Tibial nerve (tissue), 4 donors: ENCODE results near the gene BBS12. TPM values are rescaled to one million over a fixed set of nuclear protein-coding genes. Genes with fewer than 3 reads are reported as not detected.

Experiments used
- DNase-seq, 2 donors: peaks; one replicate each; pipeline ENCODE4 v3.0.0-alpha.2; 2019; ENCODE audit warnings: low spot score in 2 of 2
- H3K27ac ChIP-seq, 4 donors: fragments of 200-600 bp; sonication (generic) in 3 of 4; one replicate each; pipeline ENCODE4 v1.5.1; 2017 to 2019; ENCODE audit warnings: mild to moderate bottlenecking in 1 of 4
- H3K27me3 ChIP-seq, 2 donors: fragments of 200-600 bp; sonication (generic) in 1 of 2; one replicate each; pipeline versions ENCODE4 v1.5.1 to v1.6.0; 2017 to 2019
- H3K36me3 ChIP-seq, 3 donors: fragments of 200-600 bp; sonication (generic); one replicate each; pipeline ENCODE4 v1.5.1; 2018 to 2019
- H3K4me1 ChIP-seq, 4 donors: fragments of 200-600 bp; sonication (generic) in 3 of 4; one replicate each; pipeline ENCODE4 v1.5.1; 2017 to 2019
- H3K4me3 ChIP-seq, 4 donors: fragments of 200-600 bp; sonication (generic) in 3 of 4; one replicate each; pipeline ENCODE4 v1.5.1; 2017 to 2019; ENCODE audit warnings: mild to moderate bottlenecking in 1 of 4, moderate library complexity in 1 of 4
- H3K9me3 ChIP-seq, 4 donors: fragments of 200-600 bp; sonication (generic) in 3 of 4; one replicate each; pipeline ENCODE4 v1.5.1; 2017 to 2019
- CTCF ChIP-seq, 5 experiments: fragments of 200-600 bp in 3 of 5; fragments of 450-650 bp in 2 of 5; sonication (generic) in 3 of 5; IDR thresholded peaks; one replicate each; pipeline ENCODE4 v1.5.1; 2016 to 2019; ENCODE audit warnings: antibody characterized with exemption in 5 of 5, mild to moderate bottlenecking in 3 of 5, moderate library complexity in 2 of 5
- EP300 ChIP-seq, 2 donors: sonication (generic); formaldehyde crosslinking; IDR thresholded peaks; one replicate each; pipeline ENCODE4 v1.6.1; 2017; ENCODE audit warnings: antibody characterized with exemption in 2 of 2, mild to moderate bottlenecking in 1 of 2
- POLR2A ChIP-seq, 2 donors: fragments of 450-650 bp; IDR thresholded peaks; one replicate each; pipeline ENCODE4 v1.6.1; 2017; ENCODE audit warnings: antibody characterized with exemption in 2 of 2, mild to moderate bottlenecking in 2 of 2, moderate library complexity in 2 of 2
- WGBS, 2 donors: methylation state at CpG; one replicate each; pipeline ENCODE4 v1.1.5; 2018; 5-methylcytosine and 5-hydroxymethylcytosine counted together
- total RNA-seq, 4 donors: library from RNA; depleted of rRNA; stranded (reverse); fragments of >200 nt; gene quantifications; one replicate each; pipeline ENCODE4 v1.1.0, GENCODE V29; 2016

Gene BBS12
- total RNA-seq, 4 donors from 2014 or later = 2.9 to 6.7 (median 5.3) TPM

- Histone ChIP-seq H3K27ac (no peak overlapping the region), H3K4me1 (peaks cover 0 to 9% (median 0%) of the 10 kb centered on the region in 4 donors), H3K27me3 (no peaks in the 10 kb centered on the region), H3K4me3 (no peak overlapping the region), H3K36me3 (no peaks in the 10 kb centered on the region), H3K9me3 (no peaks in the 10 kb centered on the region)
- no peak for DNase-seq
- WGBS, 2 donors = 93 to 95% methylated on average over 4 of the region's 4 CpGs
- TF ChIP-seq EP300 (IDR thresholded peaks at IDR 0.05) (no peak), CTCF (IDR thresholded peaks at IDR 0.05) (no peak), POLR2A (IDR thresholded peaks at IDR 0.05) (no peak)
Observed at GRCh38 chr4:122712782-122713181, 19.7 kb upstream of the BBS12 start.

DNA sequence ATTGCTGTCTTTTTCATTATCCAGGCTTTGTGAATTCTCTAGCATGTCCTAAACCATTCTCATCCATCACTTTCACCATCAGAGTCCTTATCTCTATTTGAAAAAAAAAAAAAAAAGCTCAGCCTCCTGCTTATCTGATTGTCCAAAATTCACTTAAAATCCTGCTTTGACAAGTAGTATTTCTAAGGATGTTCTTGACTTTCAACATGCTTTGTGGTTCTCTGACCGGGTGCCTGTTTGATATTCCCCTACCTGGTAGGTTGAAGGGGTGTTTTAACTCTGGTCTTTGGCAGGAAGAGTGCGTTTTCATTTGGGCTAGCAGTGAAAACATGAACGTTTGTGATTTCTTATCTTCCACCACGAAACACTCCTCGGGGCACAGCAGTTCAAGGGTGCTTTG is 17.3 kb upstream of the BBS12 start:
- Histone ChIP-seq H3K36me3 (no peaks in the 10 kb centered on the region), H3K4me1 (peaks cover 0 to 8% (median 0%) of the 10 kb centered on the region in 4 donors), H3K9me3 (no peaks in the 10 kb centered on the region), H3K27me3 (no peaks in the 10 kb centered on the region), H3K27ac (no peak overlapping the region), H3K4me3 (no peak overlapping the region)
- no peak for DNase-seq
- 47 to 50% methylated on average over 5 of the region's 5 CpGs for WGBS, 2 donors
- TF ChIP-seq CTCF (IDR thresholded peaks at IDR 0.05) (no peak), POLR2A (IDR thresholded peaks at IDR 0.05) (no peak), EP300 (IDR thresholded peaks at IDR 0.05) (no peak)

GRCh38 chr4:122716825-122717448 is 15.6 kb upstream of the BBS12 start:
- H3K9me3 ChIP-seq = no peaks in the 10 kb centered on the region
- no peak overlapping the region for H3K27ac ChIP-seq
- no peaks in the 10 kb centered on the region for H3K36me3 ChIP-seq
- no peaks in the 10 kb centered on the region for H3K27me3 ChIP-seq
- no peaks in the 10 kb centered on the region for H3K4me1 ChIP-seq
- TF ChIP-seq CTCF (IDR thresholded peaks at IDR 0.05) (peak; percentile 45 to 77 (median 59)), POLR2A (IDR thresholded peaks at IDR 0.05) (no peak)
- DNase-seq = peak; percentile 35 to 77
- WGBS, 2 donors = 33 to 36% methylated on average over 4 of the region's 4 CpGs
- H3K4me3 ChIP-seq = no peak overlapping the region

DNA sequence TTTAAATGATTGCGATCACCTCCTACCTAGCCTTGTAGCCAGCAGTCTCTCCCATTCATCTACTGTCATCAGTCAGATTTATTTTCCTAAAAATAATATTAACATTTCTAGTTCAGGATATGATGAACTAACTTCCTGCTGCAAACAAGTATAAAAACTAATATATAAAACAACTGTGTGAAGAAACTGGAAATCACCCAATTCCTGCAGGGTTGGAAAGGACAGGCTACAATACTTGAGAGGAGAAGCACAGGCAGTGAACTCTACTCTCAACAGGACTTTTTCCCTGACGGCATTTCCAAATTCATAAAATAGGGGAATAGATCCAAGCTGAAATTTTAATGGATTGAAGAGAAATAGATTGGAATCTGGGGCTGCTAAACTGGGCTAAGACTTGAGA is 14.2 kb upstream of the BBS12 start:
- no peak for TF ChIP-seq CTCF (IDR thresholded peaks at IDR 0.05)
- TF ChIP-seq EP300 (IDR thresholded peaks at IDR 0.05) = no peak
- no peak for TF ChIP-seq POLR2A (IDR thresholded peaks at IDR 0.05)
- WGBS, 2 donors = 61 to 71% methylated on average over 2 of the region's 2 CpGs
- no peaks in the 10 kb centered on the region for H3K4me1 ChIP-seq
- no peak overlapping the region for H3K4me3 ChIP-seq
- H3K27ac ChIP-seq = no peak overlapping the region
- no peaks in the 10 kb centered on the region for H3K27me3 ChIP-seq
- no peaks in the 10 kb centered on the region for H3K36me3 ChIP-seq
- no peaks in the 10 kb centered on the region for H3K9me3 ChIP-seq
- DNase-seq = no peak

DNA sequence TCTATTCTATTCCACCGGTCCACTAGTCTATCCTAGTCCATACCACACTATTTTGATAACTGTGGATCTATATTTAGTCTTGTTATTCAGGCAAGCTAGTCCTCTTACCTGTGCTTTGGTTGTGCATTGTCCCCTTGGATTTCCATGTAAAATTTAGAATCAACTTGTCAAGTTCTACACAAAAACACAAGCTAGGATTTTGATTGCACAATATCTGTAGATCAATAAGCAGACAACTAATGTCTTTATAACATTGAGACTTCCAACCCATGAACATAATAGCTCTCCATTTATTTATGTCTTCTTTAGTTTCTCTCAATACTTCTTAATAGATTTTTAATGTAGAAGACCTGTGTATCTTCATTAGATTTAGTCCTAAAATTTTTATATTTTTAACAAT is 10.2 kb upstream of the BBS12 start:
- Histone ChIP-seq H3K27me3 (no peaks in the 10 kb centered on the region), H3K4me3 (no peak overlapping the region), H3K4me1 (no peaks in the 10 kb centered on the region), H3K36me3 (no peaks in the 10 kb centered on the region), H3K27ac (no peak overlapping the region), H3K9me3 (no peaks in the 10 kb centered on the region)
- TF ChIP-seq EP300 (IDR thresholded peaks at IDR 0.05) (no peak), CTCF (IDR thresholded peaks at IDR 0.05) (no peak), POLR2A (IDR thresholded peaks at IDR 0.05) (no peak)
- WGBS, 2 donors = 86 to 93% methylated on average over 1 of the region's 1 CpG
- no peak for DNase-seq
